HK-2 (cell line): ENCODE results near the gene OPRD1.
"Not testable (repeated sequence)": the region's sequence is repeated elsewhere in the genome, so short reads cannot be mapped to it uniquely, and the experiment has no call there.

Experiments
- DNase-seq: peaks from one replicate; pipeline ENCODE4 v3.0.0-alpha.2; 2018; ENCODE audit not compliant: unreplicated experiment

The OPRD1 gene

DNA sequence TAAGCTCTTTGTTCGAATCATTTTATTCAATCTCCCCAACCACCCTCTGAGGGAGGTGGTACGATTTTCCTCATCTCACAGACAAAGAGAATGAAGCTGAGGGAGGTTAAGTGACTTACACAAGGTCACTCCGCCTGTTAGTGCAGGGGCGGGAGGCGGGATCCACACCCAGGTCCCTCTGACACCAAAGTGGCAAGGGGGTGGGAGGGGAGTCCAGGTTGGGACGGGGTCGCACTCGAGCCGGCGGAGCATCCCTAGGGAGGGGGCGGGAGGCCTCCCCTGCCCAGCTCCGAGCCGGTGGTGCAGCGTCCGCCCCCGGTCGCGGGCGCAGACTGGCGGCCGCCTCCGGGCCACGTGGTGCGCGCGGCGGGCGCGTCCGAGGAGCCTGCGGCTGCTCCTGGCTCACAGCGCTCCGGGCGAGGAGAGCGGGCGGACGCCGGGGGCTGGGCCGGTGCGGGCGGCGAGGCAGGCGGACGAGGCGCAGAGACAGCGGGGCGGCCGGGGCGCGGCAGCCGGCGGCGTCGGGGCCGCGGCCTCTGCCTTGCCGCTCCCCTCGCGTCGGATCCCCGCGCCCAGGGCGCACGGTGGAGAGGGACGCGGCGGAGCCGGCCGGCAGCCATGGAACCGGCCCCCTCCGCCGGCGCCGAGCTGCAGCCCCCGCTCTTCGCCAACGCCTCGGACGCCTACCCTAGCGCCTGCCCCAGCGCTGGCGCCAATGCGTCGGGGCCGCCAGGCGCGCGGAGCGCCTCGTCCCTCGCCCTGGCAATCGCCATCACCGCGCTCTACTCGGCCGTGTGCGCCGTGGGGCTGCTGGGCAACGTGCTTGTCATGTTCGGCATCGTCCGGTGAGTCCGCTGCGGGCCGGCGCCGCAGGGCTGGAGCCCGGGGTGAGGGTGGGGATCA is at the start of gene OPRD1:
TSS of gene OPRD1 (plus strand) at position 405 of the 903 bp plus-strand sequence. CDS start at position 619, 214 bp downstream.
- DNase-seq = no peak

GRCh38 chr1:28766532-28767183 is 45.3 kb upstream of the OPRD1 start:
- no peak for DNase-seq

DNA sequence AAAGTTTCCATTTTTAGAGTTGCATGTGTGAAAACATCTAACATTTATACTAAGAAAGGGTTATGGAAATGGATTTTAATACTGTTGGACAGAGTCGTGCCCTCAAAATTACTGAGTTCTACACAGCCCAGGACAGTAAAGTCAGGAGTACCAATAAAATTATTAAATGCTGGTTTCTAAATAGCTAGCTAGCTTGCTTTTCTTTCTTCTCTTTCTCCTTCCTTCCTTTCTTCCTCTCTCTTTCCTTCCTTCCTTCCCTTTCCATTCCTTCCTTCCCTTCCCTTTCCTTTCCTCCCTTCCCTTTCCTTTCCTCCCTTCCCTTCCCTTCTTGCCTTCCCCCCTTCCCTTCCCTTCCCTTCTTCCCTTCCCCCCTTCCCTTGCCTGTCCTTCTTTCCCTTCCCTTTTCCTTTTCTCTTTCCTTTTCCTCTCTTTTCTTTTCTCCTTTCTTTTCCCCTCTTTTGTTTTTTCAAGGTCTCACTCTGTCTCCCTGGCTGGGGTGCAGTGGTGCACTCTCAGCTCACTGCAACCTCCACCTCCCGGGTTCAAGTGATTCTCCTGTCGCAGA is 41.3 kb upstream of the OPRD1 start:
- no peak for DNase-seq

GRCh38 chr1:28771921-28772320 is 40.0 kb upstream of the OPRD1 start:
- not testable (repeated sequence) for DNase-seq

DNA sequence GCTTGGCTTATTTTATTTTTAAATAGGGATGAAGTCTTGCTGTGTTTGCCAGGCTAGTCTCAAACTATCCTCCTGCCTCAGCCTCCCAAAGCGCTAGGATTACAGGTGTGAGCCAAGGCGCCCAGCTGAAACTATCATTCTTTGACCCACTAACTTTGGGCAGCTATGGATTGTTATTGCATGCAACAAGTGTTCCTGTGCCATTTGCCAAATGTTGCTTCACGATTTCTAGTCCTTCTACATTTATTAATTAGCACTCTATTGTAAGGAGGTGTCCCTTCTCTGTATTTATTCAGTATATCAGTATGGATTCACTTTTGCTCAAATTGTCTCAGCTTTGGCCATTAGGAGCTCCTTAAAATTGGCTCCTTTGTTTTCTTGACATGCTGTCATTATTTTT is 38.9 kb upstream of the OPRD1 start:
- no peak for DNase-seq

DNA sequence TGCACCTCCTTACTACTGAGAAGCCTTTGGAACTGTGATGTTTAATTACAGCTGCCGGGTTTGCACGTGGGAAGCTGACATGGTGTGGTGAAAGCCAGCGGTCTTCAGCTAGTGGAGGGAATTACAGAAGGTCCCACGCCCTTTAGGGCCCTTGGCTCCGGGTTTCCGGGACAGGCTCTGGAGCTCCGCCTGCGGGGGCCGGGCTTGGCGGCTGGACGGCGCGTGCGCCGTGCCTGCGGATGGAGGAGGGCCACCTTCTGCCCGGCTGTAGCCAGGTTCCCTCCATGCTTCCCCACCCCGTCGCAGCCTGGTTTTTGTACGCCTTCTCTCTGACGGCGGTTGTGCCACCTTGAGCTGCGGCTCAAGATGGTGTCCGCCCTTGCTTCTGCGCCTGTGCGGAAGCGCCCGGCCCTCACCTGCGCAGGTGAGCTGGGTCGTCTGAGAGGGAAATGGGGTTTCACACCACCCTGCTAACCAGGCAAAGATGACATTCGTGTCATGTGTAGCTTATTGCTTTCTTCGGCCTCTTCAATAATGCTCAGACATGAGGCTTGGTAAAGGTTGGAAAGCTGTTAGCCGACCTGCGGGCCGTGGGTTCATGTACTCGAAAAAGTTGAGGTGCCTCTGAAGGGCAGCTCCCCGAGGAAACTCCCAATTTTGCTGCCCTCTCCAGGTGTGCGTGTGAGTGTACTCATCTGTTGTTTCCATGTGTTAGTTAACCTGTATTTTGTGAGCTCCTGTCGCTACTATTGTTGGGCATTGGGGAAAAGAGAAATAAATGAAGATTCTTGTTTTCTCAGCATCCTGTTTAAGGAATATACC is 36.6 kb upstream of the OPRD1 start:
- no peak for DNase-seq

DNA sequence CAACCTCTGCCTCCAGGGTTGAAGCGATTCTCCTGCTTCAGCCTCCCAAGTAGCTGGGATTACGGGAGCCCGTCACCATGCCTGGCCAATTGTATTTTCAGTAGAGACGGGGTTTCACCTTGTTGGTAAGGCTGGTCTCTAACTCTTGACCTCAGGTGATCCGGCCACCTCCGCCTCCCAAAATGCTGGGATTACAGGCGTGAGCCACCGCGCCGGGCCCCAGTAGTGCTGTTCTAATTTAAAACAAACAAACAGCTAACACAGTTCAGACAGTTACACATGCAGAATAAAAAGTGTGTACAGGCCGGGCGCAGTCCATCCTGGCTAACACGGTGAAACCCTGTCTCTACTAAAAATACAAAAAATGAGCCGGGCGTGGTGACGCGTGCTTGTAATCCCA is 35.6 kb upstream of the OPRD1 start:
- no peak for DNase-seq

DNA sequence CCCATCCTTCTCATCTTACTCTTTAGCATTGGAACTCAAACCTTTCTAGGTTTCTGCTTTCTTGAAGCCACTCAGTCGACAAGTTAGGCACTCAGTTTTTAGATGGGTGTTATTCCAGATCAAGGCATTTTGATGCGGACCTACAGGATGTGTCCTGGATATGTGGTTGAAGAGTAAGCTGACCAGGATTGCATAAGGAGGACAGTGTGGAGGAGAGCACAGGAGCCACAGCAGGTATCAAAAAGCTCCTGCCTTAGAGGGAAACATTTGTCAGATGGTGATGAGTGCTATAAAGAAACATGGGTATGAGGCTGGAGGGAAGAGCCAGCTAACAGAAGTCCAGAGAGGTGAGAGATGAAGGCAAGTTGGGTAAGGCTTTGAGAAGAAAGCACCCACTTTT is 33.9 kb upstream of the OPRD1 start:
- DNase-seq = no peak

GRCh38 chr1:28779751-28780408 is 32.1 kb upstream of the OPRD1 start:
- DNase-seq = no peak

DNA sequence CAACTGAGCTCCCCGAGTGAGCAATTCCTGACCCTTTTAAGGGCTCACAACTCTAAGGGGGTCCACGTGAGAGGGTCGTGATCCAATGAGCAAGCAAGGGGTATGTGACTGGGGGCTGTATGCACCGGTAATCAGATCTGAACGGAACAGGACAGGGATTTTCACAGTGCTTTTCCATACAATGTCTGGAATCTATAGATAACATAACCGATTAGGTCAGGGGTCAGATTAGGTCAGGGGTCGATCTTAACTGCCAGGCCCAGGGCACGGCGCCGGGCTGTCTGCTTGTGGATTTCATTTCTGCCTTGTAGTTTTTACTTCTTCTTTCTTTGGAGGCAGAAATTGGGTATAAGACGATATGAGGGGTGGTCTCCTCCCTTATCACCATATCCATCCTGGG is 30.7 kb upstream of the OPRD1 start:
- DNase-seq = no peak

DNA sequence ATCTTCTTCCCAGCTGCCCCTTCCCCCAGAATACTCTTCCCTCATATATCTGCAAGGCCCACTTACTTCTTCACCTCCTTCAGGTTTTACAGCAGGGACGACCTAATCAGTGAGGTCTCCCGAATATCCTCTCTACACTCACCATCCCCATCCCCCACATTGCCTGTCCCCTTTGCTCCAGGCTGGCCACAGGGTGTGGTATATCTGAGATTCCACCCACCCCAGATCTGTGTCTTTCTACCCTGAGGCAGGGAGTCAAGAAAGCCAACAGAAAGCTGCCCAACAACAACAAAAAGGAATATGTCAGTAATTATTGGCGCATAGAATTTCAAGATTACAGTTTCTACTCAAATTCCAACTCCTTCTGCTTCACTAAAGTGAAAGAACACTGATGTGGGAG is 30.0 kb upstream of the OPRD1 start:
- DNase-seq = no peak

DNA sequence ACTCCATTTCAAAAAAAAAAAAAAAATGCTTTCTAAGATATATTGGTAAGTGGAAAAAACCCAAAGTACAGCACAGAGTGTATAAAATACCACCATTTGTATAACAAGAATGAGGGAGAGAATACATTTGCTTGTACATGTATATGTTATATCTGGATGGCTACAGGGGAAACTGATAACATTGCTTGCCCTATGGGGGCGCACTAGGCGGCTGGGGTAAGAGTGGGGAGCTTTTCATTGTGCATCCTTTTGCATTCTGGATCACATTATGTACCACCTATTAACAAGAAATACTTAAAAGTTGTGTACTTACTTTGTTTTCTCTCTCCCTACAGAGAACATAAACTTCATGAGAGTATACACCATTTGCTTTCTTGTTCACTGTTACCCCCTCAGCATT is 28.6 kb upstream of the OPRD1 start:
- DNase-seq = no peak

DNA sequence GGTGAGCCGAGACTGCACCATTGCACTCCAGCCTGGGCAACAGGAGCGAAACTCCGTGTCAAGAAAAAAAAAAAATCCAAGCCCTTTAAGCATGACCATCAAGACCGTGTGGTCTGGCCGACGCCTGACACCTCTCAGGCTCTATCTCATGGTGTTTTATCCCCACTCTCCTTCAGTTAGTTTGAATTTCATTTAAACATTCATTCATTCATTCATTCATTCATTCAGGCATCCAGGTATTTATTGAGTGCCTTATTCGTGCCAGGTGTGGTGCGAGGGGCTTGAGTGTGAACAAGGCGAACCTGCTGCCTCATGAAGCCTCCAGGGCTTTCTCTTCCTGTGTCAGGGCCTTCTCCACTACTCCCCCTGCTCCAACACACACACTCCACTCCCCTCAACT is 22.6 kb upstream of the OPRD1 start:
- no peak for DNase-seq

DNA sequence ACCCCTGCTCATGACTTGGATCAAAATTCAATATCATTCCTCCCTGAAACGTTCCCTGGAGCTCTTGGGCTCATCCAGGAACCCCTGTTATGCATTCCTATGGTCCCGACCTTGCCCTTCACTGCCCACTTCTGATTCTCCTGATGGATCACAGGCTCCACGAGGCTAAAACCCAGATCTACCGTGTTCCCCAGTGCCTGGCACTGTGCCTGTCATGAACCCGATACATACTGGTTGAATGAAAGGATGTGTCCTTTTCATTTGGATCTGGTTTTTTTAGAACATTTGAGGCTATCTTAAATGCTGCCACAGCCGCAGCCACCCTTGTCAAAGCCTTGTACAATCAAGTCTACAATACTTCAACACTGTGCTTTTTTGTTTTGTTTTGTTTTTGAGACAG is 22.2 kb upstream of the OPRD1 start:
- DNase-seq = no peak

- DNase-seq = no peak
Measured at GRCh38 chr1:28790377-28791035, 21.5 kb upstream of the OPRD1 start.

DNA sequence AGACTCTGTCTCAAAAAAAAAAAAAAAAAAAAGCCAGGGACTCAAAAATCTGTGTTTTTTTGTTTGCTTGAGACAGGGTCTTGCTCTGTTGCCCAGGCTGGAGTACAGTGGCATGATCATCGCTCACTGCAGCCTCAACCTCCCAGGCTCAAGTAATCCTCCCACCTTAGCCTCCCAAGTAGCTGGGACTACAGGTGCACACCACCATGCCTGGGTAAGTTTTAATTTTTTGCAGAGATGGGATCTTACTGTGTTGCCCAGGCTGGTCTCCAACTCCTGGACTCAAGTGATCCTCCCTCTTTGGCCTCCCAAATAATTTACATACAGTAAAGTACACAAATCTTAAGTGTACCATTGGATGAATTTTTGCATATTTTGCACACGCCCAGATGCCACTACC is 20.0 kb upstream of the OPRD1 start:
- DNase-seq = not testable (repeated sequence)

DNA sequence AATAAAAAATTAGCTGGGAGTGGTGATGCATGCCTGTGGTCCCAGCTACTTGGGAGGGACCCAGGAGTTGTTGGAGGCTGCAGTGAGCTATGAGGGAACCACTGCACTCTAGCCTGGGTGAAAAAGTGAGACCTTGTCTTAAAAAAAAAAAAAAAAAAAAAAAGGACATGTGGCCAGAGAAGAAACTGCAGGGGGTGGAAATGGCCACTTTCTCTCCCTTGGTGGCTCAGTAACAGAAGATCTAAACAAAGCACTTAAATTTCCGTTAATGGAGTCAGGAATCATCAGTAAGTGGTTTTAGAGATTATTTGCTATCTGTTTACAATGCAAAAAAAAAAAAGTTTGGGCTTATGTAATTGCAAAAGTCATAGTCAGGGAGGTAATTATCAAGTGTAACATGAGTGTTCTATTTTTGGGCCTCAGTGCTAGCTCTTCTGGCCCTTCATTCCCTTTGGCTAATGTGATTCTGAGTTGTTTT is 19.3 kb upstream of the OPRD1 start:
- DNase-seq = no peak

DNA sequence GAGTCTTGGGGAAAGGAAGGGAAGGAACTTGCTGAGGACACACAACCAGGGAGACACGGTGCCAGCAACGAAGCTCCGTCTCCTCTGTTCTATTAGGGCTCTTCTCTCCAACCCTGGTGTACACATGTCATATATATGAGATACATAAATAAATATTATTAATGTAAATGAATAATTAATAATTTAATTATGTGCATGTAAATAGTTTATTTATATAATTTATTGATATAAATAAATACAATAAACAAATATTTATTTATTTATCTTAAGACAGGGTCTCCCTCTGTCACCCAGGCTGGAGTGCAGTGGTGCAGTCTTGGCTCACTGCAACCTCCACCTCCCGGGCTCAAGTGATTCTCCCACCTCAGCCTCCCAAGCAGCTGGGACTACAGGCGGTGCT is 17.4 kb upstream of the OPRD1 start:
- DNase-seq = not testable (repeated sequence)

- no peak for DNase-seq
Measured at GRCh38 chr1:28796352-28797211, 15.4 kb upstream of the OPRD1 start.

GRCh38 chr1:28800324-28800723 is 11.6 kb upstream of the OPRD1 start:
- DNase-seq = no peak
